ENCODE measurements around the gene DDX5. TPM values are rescaled to one million over a fixed set of nuclear protein-coding genes. Genes with fewer than 3 reads are reported as not detected.
"Not testable (repeated sequence)": the region's sequence is repeated elsewhere in the genome, so short reads cannot be mapped to it uniquely, and the experiment has no call there.

Gene DDX5
- total RNA-seq, 2 donors from 2014 or later = 215 to 620 TPM

- Histone ChIP-seq H3K9me3 (no peaks in the 10 kb centered on the region), H3K36me3 (no peaks in the 10 kb centered on the region), H3K27me3 (no peaks in the 10 kb centered on the region), H3K27ac (no peak overlapping the region), H3K4me1 (no peaks in the 10 kb centered on the region), H3K4me3 (no peak overlapping the region)
- TF ChIP-seq CTCF (IDR thresholded peaks at IDR 0.05) = no peak
- no peak for DNase-seq (ENCODE audit: low spot score)
Measured at GRCh38 chr17:64470625-64471024, 35.5 kb downstream of the DDX5 start.

GRCh38 chr17:64466834-64467233 is 39.3 kb downstream of the DDX5 start:
- not testable (repeated sequence) for H3K27me3 ChIP-seq; H3K27ac ChIP-seq; H3K36me3 ChIP-seq; H3K4me3 ChIP-seq; H3K9me3 ChIP-seq; DNase-seq (ENCODE audit: low spot score); H3K4me1 ChIP-seq

- Histone ChIP-seq H3K27me3 (no peaks in the 10 kb centered on the region), H3K4me3 (no peak overlapping the region), H3K27ac (no peak overlapping the region), H3K36me3 (no peaks in the 10 kb centered on the region), H3K9me3 (no peaks in the 10 kb centered on the region), H3K4me1 (no peaks in the 10 kb centered on the region)
- no peak for TF ChIP-seq CTCF (IDR thresholded peaks at IDR 0.05)
- DNase-seq (ENCODE audit: low spot score) = no peak
Measured at GRCh38 chr17:64466019-64466735, 39.9 kb downstream of the DDX5 start.

- H3K9me3 ChIP-seq = no peaks in the 10 kb centered on the region
- no peaks in the 10 kb centered on the region for H3K4me1 ChIP-seq
- H3K27me3 ChIP-seq = no peaks in the 10 kb centered on the region
- DNase-seq (ENCODE audit: low spot score) = no peak
- no peaks in the 10 kb centered on the region for H3K36me3 ChIP-seq
- H3K27ac ChIP-seq = no peak overlapping the region
- TF ChIP-seq CTCF (IDR thresholded peaks at IDR 0.05) = no peak
- H3K4me3 ChIP-seq = no peak overlapping the region
Measured at GRCh38 chr17:64461788-64462187, 44.3 kb downstream of the DDX5 start.

GRCh38 chr17:64460955-64461354 is 45.1 kb downstream of the DDX5 start:
- H3K36me3 ChIP-seq = no peaks in the 10 kb centered on the region
- H3K9me3 ChIP-seq = no peaks in the 10 kb centered on the region
- H3K4me1 ChIP-seq = no peaks in the 10 kb centered on the region
- H3K27me3 ChIP-seq = no peaks in the 10 kb centered on the region
- no peak for TF ChIP-seq CTCF (IDR thresholded peaks at IDR 0.05)
- H3K4me3 ChIP-seq = no peak overlapping the region
- peak overlapping the region in 1 of 2 donors; percentile 18 for H3K27ac ChIP-seq
- no peak for DNase-seq (ENCODE audit: low spot score)

- not testable (repeated sequence) for H3K4me1 ChIP-seq; H3K27ac ChIP-seq; H3K36me3 ChIP-seq; H3K4me3 ChIP-seq; H3K9me3 ChIP-seq; DNase-seq (ENCODE audit: low spot score); H3K27me3 ChIP-seq
Measured at GRCh38 chr17:64459818-64460217, 46.3 kb downstream of the DDX5 start.

GRCh38 chr17:64459284-64459747 is 46.8 kb downstream of the DDX5 start:
- TF ChIP-seq CTCF (IDR thresholded peaks at IDR 0.05) = no peak
- Histone ChIP-seq H3K4me3 (no peak overlapping the region), H3K27me3 (no peaks in the 10 kb centered on the region), H3K27ac (no peak overlapping the region), H3K4me1 (no peaks in the 10 kb centered on the region), H3K36me3 (no peaks in the 10 kb centered on the region), H3K9me3 (no peaks in the 10 kb centered on the region)
- DNase-seq (ENCODE audit: low spot score) = no peak
